Measurements from ENCODE around the gene ST14.

DNA sequence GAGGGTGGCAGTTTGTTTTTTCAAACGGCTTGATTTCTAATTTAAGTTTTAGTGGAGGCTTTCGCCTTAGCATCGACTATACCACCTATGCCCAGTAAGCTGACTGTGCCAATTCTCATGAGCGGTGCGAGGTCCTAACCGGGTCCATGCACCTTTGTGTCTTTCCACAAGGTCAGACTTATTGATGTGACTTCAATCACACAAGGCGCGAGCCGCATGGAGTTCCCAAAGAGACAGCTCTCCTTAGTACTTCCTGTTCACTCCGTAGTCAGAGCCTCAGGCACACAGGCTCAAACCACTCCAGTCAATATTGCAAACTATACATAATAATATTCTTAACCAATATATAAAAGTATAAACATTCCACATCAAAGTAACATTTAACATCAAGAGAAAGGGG is 18.2 kb downstream of the ST14 start:
- TF ChIP-seq, protein P1, sequence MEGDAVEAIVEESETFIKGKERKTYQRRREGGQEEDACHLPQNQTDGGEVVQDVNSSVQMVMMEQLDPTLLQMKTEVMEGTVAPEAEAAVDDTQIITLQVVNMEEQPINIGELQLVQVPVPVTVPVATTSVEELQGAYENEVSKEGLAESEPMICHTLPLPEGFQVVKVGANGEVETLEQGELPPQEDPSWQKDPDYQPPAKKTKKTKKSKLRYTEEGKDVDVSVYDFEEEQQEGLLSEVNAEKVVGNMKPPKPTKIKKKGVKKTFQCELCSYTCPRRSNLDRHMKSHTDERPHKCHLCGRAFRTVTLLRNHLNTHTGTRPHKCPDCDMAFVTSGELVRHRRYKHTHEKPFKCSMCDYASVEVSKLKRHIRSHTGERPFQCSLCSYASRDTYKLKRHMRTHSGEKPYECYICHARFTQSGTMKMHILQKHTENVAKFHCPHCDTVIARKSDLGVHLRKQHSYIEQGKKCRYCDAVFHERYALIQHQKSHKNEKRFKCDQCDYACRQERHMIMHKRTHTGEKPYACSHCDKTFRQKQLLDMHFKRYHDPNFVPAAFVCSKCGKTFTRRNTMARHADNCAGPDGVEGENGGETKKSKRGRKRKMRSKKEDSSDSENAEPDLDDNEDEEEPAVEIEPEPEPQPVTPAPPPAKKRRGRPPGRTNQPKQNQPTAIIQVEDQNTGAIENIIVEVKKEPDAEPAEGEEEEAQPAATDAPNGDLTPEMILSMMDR (IDR thresholded peaks at IDR 0.05) = no peak
- TF ChIP-seq POLR2A (IDR thresholded peaks at IDR 0.05) = no peak
